ENCODE results near the gene UBR4. TPM values are rescaled to one million over a fixed set of nuclear protein-coding genes. Genes with fewer than 3 reads are reported as not detected.

The UBR4 gene
- total RNA-seq, 1 experiment from 2014 or later: 107 TPM

DNA sequence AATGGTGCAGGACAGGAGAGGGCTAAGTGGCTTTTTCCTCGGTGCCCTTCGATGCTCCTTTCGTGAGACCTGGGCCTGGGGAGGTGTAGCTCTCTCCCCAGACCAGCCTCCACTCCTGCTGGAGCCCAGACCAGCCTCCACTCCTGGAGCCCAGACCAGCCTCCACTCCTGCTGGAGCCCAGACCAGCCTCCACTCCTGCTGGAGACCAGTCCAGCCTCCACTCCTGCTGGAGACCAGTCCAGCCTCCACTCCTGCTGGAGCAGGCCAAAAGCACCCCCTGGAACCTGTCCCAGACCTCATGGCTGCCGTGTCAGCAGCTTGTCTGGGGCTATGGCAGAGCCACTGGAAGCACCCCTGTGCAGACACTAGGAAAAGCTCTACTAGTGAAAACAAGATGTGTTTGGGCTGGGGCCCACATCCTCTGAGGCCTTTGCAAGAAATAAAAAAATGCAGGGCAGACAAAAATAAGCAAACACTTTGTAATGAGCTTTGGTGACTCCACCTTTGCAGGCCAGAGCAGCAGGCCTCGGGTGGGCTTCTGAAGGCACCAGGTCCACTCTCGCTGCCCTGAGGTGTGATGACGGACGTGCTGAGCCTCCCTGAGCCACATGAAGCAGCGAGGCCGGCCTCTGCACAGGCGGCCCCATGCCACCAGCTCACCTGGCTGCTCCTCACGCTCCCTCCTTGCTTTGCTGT is 137.6 kb downstream of the UBR4 start (continued):
- TF ChIP-seq, protein P1, sequence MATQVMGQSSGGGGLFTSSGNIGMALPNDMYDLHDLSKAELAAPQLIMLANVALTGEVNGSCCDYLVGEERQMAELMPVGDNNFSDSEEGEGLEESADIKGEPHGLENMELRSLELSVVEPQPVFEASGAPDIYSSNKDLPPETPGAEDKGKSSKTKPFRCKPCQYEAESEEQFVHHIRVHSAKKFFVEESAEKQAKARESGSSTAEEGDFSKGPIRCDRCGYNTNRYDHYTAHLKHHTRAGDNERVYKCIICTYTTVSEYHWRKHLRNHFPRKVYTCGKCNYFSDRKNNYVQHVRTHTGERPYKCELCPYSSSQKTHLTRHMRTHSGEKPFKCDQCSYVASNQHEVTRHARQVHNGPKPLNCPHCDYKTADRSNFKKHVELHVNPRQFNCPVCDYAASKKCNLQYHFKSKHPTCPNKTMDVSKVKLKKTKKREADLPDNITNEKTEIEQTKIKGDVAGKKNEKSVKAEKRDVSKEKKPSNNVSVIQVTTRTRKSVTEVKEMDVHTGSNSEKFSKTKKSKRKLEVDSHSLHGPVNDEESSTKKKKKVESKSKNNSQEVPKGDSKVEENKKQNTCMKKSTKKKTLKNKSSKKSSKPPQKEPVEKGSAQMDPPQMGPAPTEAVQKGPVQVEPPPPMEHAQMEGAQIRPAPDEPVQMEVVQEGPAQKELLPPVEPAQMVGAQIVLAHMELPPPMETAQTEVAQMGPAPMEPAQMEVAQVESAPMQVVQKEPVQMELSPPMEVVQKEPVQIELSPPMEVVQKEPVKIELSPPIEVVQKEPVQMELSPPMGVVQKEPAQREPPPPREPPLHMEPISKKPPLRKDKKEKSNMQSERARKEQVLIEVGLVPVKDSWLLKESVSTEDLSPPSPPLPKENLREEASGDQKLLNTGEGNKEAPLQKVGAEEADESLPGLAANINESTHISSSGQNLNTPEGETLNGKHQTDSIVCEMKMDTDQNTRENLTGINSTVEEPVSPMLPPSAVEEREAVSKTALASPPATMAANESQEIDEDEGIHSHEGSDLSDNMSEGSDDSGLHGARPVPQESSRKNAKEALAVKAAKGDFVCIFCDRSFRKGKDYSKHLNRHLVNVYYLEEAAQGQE (IDR thresholded peaks at IDR 0.05; ENCODE audit: low read depth): no peak
- TF ChIP-seq ELF1 (IDR thresholded peaks at IDR 0.05; ENCODE audit: borderline replicate concordance, low read depth) (no peak), EZH2phosphoT487 (IDR thresholded peaks at IDR 0.05; ENCODE audit: borderline replicate concordance) (no peak), POLR2A (IDR thresholded peaks at IDR 0.05; ENCODE audit: borderline replicate concordance, extremely low read depth, insufficient read depth, insufficient read length) (no peak), CEBPB (IDR thresholded peaks at IDR 0.05; ENCODE audit: low read depth) (no peak)

DNA sequence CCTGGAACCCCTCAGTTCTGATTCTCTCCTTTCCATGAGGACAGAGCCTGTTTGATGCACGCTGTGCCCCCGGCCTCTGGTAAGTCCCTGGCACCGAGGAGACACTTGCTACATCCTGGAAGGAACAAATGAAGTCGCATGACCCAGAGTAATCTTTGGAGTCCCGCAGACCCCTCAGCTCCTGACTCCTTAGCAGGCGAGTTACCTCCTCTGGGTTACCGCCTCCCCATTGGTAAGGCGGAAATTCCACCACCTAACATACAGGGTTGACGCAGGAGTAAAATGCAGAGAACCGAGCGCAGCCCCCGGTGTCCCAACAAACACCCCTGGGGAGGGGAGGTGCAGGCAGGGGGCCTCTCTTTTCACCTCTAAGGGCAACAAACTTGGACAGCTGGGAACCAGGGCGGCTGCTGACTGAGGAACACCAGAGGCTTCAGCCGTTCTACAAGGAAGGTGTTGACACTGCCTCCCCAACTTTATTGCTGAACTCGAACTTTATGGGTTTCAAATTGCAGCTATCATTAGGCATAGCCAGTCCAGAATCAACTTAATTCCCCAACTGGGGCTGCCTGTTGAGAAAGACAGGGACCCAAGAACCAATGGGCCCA is 138.3 kb downstream of the UBR4 start:
- Histone ChIP-seq H3K79me2 (ENCODE audit: insufficient read depth, low read length) (no peaks in the 10 kb centered on the region), H3K9me3 (ENCODE audit: control insufficient read depth in 1 of 2, insufficient read depth in 1 of 2, low read depth in 1 of 2, low read length in 2 of 2) (no peaks in the 10 kb centered on the region), H3K27ac (ENCODE audit: low read depth, low read length) (no peak overlapping the region), H3K9ac (ENCODE audit: low read length) (no peak overlapping the region), H3K36me3 (ENCODE audit: control insufficient read depth in 1 of 2, insufficient read depth in 2 of 2, low read length in 2 of 2) (peaks cover 15 to 28% of the 10 kb centered on the region in 2 experiments), H3K27me3 (ENCODE audit: insufficient read depth, low read length) (no peaks in the 10 kb centered on the region), H3K9me2 (ENCODE audit: insufficient read depth) (no peaks in the 10 kb centered on the region), H3K4me2 (ENCODE audit: low read length) (no peak overlapping the region), H3K4me3 (replicated peaks in 1 of 2; ENCODE audit: low read depth in 1 of 2, low read length in 2 of 2) (no peak overlapping the region), H2AFZ (ENCODE audit: low read depth, low read length, poor library complexity, severe bottlenecking) (no peak overlapping the region), H3K4me1 (ENCODE audit: control insufficient read depth in 1 of 2, insufficient read depth in 2 of 2, low read length in 2 of 2) (peaks cover 11 to 12% of the 10 kb centered on the region in 2 experiments), H4K20me1 (ENCODE audit: insufficient read depth) (no peaks in the 10 kb centered on the region)
- POLR2A ChIA-PET: no interaction called here
- RAD21 ChIA-PET (ENCODE audit: low non-redundant PET in 1 of 2, low total read pairs in 2 of 2, uncharacterized antibody in 2 of 2, unreplicated experiment in 2 of 2): no interaction called here
- no TSS peak for BruUV-seq (replicated peaks)
- DNase-seq (ENCODE audit: low read depth, low spot score) (no peak), ATAC-seq (no peak)
- TF ChIP-seq SRF (IDR thresholded peaks at IDR 0.05; ENCODE audit: low read depth) (no peak), SP1 (IDR thresholded peaks at IDR 0.05; ENCODE audit: low read depth) (no peak), EZH2 (IDR thresholded peaks at IDR 0.05) (no peak), SIN3A (IDR thresholded peaks at IDR 0.05; ENCODE audit: low read depth) (no peak), ELF1 (IDR thresholded peaks at IDR 0.05; ENCODE audit: borderline replicate concordance, low read depth) (no peak), JUND (IDR thresholded peaks at IDR 0.05) (no peak), TCF7L2 (IDR thresholded peaks at IDR 0.05; ENCODE audit: borderline replicate concordance, extremely low read depth, insufficient read depth, insufficient read length) (no peak), ZFX (IDR thresholded peaks at IDR 0.05) (no peak)
- TF ChIP-seq, protein P2, sequence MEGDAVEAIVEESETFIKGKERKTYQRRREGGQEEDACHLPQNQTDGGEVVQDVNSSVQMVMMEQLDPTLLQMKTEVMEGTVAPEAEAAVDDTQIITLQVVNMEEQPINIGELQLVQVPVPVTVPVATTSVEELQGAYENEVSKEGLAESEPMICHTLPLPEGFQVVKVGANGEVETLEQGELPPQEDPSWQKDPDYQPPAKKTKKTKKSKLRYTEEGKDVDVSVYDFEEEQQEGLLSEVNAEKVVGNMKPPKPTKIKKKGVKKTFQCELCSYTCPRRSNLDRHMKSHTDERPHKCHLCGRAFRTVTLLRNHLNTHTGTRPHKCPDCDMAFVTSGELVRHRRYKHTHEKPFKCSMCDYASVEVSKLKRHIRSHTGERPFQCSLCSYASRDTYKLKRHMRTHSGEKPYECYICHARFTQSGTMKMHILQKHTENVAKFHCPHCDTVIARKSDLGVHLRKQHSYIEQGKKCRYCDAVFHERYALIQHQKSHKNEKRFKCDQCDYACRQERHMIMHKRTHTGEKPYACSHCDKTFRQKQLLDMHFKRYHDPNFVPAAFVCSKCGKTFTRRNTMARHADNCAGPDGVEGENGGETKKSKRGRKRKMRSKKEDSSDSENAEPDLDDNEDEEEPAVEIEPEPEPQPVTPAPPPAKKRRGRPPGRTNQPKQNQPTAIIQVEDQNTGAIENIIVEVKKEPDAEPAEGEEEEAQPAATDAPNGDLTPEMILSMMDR (IDR thresholded peaks at IDR 0.05 in 2 of 3, conservative IDR thresholded peaks at IDR 0.05 in 1 of 3; ENCODE audit: borderline replicate concordance in 1 of 3, insufficient read depth in 1 of 3, low read depth in 2 of 3, low read length in 2 of 3): no peak
- TF ChIP-seq, protein P3, sequence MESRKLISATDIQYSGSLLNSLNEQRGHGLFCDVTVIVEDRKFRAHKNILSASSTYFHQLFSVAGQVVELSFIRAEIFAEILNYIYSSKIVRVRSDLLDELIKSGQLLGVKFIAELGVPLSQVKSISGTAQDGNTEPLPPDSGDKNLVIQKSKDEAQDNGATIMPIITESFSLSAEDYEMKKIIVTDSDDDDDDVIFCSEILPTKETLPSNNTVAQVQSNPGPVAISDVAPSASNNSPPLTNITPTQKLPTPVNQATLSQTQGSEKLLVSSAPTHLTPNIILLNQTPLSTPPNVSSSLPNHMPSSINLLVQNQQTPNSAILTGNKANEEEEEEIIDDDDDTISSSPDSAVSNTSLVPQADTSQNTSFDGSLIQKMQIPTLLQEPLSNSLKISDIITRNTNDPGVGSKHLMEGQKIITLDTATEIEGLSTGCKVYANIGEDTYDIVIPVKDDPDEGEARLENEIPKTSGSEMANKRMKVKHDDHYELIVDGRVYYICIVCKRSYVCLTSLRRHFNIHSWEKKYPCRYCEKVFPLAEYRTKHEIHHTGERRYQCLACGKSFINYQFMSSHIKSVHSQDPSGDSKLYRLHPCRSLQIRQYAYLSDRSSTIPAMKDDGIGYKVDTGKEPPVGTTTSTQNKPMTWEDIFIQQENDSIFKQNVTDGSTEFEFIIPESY (IDR thresholded peaks at IDR 0.05; ENCODE audit: extremely low read depth, insufficient replicate concordance, low read length): no peak
- TF ChIP-seq, protein P4, sequence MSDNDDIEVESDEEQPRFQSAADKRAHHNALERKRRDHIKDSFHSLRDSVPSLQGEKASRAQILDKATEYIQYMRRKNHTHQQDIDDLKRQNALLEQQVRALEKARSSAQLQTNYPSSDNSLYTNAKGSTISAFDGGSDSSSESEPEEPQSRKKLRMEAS (IDR thresholded peaks at IDR 0.05): no peak
- intact Hi-C loops (cut with micrococcal nuclease): no loop called here
- CTCF ChIA-PET: no interaction called here

Measured in HCT116 (cell line).